HG03354 (cell line): ENCODE measurements around the gene NCKAP5.

ENCODE experiments used
- ATAC-seq: cut with Tn5 transposase; IDR thresholded peaks from one replicate; pipeline ENCODE4 v1.9.1; 2021; ENCODE audit warnings: mild to moderate bottlenecking; ENCODE audit not compliant: unreplicated experiment, poor library complexity, severe bottlenecking

NCKAP5 gene

DNA sequence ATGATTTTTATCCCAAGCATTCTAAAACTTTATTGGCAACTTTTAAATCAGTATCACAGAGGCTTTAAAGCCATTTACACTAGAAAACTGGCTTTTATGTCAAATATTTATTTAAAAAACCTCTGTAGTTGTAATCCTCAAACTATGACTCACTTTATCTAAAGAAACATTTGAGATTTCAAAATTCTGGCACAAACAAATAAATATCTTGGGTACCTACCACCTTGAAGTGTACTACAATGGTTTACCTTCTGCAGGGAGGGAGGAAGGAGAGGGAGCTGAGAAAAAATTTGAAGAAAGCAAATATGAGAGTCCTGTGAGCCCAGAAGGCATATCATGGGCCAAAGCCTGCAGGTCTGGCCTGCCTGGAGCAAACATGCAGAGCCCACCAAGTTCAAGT is 155.6 kb downstream of the NCKAP5 start:
- no peak for ATAC-seq

DNA sequence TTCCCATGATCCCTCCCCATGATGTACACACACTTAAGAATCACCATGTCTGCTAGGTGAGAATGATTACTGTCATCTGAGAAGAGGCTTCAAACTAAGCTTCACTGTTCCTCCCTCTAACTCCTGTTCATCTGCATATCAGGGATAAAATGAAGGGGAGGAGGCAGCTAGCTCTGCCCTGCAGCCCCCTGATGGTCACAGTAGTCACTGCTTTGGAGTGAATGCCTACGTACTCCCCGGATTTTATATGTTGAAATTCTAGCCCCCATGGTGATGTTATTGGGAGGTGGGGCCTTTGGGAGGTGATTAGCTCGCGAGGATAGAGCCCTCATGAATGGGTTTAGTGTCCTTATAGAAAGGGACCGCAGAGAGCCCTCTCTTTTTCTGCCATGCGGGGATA is 156.4 kb downstream of the NCKAP5 start:
- no peak for ATAC-seq

DNA sequence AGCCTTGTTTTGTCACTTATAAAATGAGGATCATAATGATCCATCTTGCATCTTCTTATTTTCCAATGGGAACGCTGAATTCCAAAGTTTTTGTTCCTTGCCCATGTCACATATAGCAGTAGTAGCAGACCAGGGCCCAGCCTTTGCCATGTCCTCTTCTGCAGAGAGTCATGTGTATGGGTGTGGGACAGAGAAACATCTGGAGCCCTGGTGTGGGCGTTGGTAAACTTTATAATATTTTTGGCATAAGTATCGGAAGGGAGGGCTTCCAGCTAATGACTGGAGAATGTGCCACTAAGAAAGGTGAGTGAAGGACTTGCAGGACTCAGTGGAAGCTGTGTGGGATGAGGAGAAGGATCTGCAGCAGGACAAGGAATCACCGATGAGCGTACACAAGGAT is 157.2 kb downstream of the NCKAP5 start:
- no peak for ATAC-seq

DNA sequence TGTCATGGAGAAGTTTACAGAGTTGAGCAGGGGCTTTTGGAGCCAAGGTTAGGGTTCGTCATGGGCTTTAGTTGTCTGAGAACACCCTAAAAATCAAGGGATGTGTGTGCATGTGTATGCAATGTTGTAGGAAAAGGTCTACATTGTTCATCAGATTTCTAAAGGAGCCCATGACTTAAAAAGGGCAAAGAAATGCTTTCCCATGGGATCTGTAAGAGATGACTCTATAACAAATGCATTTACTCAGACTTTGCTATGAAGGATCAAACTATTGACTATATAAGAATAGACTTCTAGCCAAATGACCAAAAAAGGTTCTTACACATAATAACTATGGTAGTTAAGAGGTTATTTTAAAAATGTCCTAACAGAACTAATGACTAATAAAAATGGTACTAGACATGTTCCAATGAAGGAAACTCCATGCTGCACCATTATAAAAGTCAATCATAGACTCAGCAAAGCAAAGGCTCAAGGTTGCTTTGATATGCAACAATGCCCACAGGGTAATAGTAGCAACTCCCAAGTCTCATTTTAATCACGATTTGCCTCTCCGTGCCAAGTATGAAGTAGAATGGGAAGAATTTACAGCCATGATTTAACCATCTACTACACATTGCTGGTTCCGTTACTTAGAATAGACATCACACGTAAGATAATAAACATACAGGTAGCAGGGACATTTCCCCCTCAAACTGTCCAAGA is 158.5 kb downstream of the NCKAP5 start:
- no peak for ATAC-seq

DNA sequence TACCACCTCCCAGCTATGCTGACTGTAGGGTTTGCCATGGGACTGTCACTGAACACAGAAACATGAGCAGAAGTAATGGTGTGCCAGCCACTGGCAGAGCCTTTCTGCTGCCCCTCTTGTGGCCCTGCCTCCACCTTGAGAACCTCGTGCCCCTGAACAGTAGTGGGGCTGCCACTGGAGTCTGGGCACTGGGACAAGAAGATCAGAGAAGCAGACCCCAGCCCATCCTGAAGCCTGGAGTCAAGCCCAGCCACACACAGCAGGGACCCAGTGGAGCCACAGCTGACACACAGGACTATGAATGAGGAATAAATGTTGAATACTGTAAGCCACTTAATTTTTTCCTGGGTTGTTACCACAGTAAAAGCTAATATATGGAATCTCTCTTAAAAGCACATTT is 159.6 kb downstream of the NCKAP5 start:
- ATAC-seq: no peak

DNA sequence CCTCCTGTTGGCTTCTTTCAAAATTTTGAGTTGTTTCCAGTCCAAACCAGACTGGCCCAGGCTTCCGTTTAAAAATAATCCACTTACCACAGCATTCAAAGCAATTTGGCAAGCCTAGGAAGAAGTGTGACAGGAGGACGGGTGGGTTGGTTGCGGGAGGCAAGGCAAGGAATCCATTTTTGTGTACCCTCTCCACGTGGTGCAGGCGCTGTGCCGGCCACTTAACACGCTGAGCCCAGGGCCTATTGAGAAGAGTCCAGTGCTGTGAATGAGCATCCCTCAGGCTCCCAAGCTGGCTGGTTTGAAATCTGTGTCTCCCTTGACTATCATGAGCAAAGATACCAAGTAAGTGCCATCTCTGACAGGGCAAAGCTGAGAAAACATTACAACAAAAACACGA is 160.9 kb downstream of the NCKAP5 start:
- no peak for ATAC-seq

DNA sequence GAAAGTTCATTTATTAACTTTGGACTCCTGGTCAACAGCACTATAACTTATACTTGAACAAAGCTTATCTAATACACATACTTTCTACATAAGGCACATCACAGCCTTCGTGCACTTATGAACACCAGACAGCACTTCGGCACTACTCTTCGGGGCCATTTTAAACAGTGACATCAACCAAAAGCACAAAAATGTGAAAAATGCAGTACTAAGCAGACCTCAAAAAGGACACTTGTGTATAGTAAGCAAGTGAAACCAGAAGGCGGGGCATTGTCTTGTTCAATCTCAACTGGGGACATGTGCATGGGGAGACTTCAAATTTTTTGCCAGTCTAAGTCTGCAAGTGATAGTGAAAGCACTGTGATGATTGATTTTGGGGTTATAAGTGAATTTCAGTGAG is 163.0 kb downstream of the NCKAP5 start:
- ATAC-seq: no peak

DNA sequence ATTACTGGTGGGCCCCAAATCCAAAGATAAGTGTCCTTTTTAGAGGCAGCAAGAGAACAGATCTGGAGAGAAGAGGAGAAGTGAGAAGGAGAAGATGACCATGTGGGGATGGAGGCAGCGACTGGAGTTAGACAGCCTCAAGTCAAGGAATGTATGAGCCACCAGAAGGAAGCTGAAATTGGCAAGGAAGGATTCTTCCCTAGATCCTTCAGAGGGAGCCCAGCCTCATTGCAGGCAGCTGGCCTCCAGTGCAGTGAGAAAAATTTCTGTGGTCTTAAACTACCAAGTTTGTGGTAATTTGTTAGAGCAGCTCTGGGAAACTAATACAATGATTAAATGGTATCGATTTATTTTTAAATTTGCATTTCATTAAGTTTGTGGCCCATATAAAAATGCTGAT is 167.9 kb downstream of the NCKAP5 start:
- no peak for ATAC-seq

DNA sequence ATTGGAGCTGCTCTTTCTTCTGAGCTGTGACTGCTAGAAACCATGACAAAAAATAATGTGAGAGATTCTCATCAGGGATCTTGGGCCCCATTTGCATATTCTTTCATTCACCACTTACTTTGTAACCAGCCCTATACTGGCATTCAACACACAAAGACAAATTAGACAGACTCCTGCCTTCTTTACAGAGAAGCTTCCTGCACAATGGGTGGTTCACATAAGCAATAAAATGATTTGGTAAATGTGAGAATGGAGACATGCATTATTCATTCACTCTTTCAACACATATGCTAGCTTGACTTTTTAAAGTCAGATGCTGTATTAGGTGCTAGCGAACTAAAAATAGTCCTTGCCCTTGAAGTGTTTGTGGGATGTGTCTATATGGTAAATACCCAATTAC is 174.4 kb downstream of the NCKAP5 start:
- ATAC-seq: no peak

DNA sequence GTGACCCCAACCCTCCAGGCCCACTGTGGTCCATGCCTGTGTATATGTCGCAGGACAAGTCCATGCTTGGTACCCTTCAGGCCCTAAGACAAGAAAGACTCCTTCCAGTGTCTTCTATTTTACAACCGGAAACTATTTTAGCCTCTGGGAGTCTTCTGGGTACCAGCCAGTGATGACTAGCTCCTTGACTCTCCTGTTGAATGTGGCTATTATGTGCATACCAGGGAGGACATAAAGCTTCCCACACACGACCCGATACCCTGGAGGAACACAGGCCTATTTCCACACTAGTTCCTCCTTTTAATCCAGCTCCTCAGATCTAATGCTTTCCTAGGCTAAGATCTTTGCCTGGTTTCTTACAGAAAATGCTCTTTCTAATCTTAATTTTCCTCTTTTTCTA is 178.1 kb downstream of the NCKAP5 start:
- ATAC-seq: no peak

DNA sequence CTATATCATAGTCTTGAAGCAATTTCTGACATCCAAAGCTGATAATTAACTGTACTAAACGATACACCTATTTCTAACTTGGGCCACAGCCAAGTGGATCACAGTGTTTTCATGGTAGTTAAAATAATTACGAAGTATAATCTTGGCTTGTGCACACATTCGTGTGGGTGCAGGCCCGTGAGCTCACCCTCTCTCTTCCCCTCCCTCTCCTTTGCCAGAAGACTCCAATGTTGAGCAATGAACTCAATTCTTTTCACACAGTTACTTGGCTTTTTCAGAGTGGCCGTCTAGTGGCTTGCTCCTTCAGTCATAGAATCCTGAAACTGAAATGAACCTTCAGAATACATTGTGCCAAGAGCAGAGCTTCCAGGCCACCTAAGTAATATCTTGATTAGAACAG is 178.7 kb downstream of the NCKAP5 start:
- no peak for ATAC-seq

DNA sequence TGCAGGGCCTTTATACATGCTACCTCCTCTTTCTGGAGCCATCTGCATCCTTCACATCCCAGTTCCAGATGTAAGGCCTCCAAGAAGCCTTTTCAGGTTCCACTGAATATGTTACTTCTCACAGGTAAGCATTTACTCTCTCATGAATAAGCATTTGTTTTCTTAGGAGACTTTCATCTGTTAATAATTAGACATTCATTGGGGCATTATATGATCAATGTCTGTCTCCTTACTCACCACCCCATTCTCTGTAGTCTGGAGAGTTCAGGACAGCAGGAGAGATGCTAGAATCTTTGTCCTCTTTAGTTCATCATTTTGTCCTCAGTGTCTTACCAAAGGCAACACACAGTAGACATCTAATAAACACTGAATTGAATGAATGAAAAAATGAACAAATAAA is 185.7 kb downstream of the NCKAP5 start:
- no peak for ATAC-seq

DNA sequence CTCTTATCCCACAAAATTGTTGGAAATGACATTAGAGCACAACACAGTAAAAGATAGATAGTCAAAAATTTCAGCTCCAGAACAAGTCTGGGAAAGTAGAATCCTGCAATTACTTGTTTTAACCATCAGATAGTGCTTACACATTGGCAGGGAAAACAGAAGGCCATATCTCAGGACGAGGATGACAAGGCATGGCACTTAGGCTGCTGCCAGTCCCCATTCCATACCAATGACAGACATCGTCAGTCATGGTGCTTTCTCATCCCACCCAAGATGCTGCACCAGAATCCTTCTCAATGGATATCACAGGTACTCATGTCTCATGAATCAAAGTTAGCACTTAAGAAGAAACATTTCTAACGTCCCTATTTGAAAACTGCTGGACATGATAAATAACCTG is 187.3 kb downstream of the NCKAP5 start:
- no peak for ATAC-seq

DNA sequence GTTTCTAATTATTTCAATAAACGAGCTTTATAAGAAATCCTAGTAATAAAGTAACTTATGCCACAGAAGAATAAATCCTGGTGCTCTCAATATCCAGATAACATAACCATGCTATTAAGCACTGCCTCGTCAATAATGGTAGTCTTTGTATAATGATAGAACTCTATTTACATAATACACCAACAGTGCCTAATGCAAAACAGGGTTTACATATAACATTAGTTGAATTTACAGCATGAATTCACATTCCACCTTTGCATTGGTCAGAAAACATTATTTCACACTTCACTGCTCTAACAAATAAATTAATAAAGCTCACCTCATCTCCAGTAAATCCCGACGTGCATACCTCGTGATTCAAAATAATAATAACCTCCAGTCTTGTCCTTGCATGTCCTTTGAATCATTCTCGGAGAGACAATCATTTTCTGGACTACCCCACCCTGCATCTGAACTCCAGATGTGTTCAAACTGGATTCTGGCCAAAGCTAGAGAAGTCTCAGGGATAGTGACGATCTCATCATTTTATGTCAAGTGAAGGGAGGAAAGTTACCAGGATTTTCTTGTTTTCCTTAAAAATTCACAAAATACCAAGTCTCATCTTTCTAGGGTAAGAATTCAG is 189.2 kb downstream of the NCKAP5 start:
- ATAC-seq: no peak

DNA sequence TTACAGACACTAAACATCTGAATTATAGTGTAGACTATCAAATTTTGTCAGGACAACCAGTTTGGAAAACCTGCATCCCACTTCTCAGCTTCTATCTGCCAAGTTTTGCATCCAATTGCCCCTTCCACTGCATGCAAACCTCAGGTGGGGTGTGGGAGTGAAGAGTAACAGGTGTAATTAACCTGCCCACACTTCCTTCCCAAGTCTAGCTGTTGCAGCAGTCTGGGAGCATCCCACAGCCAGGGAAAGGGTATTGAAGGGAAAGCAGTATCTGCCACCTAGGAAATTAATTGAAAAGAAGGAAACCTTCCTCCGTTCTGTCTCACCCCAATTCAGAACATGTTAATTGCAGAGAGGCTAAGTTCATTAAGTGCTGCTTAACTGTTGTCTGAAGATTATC is 189.9 kb downstream of the NCKAP5 start:
- ATAC-seq: no peak

DNA sequence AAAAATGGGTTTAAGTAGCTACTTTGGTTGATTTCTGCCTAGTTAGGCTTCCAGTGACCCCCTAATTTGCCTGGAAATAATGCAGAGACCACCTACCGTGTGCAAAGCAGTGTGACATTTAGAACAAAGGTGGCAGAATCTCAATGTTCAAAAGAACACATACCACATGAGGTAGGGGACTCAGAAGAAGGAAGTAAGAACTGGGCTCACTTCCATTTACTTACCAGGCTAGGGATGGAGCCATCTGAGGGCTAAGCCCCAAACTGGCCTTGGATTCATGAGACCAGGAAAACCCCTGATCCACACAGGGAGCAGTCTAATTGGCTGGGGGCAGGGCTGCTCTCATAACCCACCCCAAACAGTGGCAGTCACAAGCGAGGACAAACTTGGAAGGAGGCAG is 190.7 kb downstream of the NCKAP5 start:
- no peak for ATAC-seq

DNA sequence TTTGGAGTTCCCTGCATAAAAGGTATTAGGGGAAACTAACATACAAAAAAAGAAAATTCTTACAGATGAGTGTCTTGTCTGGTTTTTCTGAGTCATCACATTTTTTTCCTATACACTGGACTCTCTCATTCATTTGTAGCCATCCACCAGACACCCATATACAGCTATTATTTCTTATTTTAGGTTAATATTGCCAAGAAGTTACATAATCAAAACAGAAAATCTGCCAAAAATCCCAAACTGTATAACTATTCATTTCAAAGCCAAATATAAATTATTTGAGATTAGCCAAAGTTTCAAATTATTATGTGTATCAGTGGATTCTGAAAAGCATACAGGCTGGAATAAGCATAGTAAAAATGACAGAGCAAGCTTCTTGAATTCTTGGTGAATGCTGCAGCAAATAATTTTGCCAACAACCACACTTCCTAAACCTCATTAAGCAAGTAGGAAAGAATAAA is 191.2 kb downstream of the NCKAP5 start:
- ATAC-seq: no peak

DNA sequence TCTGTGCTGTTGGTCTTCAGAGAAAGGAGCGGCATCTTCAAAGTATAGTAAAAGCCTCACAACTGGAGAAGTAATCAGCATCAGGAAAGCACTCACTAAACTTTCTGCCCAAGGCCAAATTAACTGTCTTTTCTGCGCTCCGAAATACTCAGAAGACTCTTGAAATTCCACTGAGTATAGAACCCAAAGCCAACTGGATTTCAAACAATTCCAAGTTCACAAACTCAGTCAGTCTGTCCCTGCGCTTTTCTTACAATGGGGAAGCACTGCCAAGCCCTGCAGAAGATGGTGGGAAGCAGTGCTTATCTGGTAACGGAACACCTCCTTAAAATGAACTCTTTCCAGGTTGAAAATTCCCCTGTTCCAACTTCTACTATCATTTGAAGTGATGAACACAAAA is 193.5 kb downstream of the NCKAP5 start:
- no peak for ATAC-seq

DNA sequence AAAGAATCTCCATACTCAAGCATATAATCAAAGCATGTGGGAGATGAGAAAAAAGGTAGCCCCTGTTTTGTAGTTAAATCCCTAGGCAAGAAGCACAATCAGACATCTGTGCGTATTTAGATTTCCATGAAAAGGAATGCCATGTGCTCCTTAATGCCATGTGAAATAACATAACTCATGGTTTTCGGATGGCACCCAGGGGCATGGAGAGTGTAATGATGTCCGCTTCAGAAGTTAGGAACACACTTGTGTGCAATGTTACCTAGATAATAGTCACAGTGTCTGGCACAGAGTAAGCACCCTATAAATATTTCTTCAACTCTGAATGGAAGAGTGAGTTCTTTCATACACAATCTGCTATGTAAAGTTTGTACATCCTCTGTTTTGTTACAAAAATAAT is 197.0 kb downstream of the NCKAP5 start:
- no peak for ATAC-seq

DNA sequence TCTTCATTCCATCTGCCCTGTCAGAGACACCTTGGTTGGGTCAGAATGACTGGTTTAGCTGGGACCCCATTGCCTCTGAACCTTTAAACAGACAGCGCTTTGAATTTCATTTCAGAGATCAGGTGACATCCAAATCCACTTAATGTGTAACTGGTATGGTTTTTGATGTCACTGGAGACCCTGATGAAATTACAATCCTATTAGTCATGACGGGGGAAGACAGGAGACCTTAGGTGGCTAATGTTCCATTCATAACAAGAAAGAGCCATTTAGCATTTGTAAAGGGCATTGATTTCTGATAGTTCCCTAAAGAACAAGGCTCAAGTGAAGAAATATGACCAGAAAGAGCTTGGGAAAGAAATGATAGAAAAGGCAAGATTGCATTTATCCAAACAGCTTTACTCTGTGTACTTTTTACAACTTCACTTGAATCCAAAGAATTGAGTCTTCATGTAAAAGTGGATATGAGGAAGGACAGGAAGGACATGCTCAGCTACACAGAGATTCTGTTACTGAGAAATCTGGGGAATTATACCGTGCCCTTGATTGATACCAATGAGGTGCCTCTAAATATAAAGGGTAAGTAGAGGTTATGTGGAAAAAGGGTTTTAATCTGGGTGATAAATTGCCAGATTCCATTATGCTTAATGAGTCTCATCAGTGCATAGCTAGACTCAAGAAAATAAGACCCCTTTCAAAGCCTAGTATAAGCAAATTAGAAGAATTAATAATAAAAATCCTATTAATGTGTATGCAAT is 198.2 kb downstream of the NCKAP5 start:
- ATAC-seq: no peak

DNA sequence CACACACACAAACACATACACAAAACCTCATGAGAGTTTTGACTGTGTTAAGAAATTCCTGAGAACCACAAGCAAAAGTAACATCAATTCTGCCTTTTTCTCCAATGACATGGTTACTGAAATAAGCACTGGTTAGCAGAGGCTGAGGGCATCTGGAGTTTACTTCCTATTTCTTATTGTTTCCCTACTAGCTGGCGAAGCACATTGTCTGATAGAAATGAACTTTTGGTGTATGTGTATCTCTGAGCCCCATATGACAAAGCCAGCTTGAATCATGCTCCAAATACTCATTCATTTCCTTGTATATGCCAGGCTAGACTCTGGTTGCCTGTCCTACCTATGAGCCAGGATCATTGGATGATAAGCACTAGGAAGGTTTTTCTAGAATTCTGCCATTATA is 203.1 kb downstream of the NCKAP5 start:
- ATAC-seq: no peak
